Kidney glomerular epithelial cell (primary cell): ENCODE measurements around the gene ITIH2.
"Not testable (repeated sequence)": the region's sequence is repeated elsewhere in the genome, so short reads cannot be mapped to it uniquely, and the experiment has no call there.

Source experiments
- DNase-seq: peaks from one replicate; lab custom pipeline; 2025; lab: John Stamatoyannopoulos, UW

ITIH2 gene

GRCh38 chr10:7697426-7697825 is 5.7 kb upstream of the ITIH2 start:
- no peak for DNase-seq

GRCh38 chr10:7700577-7701125 is 2.5 kb upstream of the ITIH2 start:
- DNase-seq: peak; percentile 79

GRCh38 chr10:7701158-7701742 is 1.9 kb upstream of the ITIH2 start:
- DNase-seq: no peak

- DNase-seq: no peak
Observed at GRCh38 chr10:7702288-7702812, 766 bp upstream of the ITIH2 start.

GRCh38 chr10:7704071-7705016 is 1.2 kb downstream of the ITIH2 start:
- DNase-seq: no peak

GRCh38 chr10:7705341-7705740 is 2.2 kb downstream of the ITIH2 start:
- DNase-seq: no peak

- DNase-seq: no peak
Observed at GRCh38 chr10:7706534-7707073, 3.5 kb downstream of the ITIH2 start.

GRCh38 chr10:7707102-7707501 is 4.0 kb downstream of the ITIH2 start:
- peak; percentile 57 for DNase-seq

- no peak for DNase-seq
Observed at GRCh38 chr10:7707858-7708622, 4.9 kb downstream of the ITIH2 start.

- DNase-seq: no peak
Observed at GRCh38 chr10:7708832-7709231, 5.7 kb downstream of the ITIH2 start.

- no peak for DNase-seq
Observed at GRCh38 chr10:7710446-7710845, 7.3 kb downstream of the ITIH2 start.

GRCh38 chr10:7711075-7711474 is 8.0 kb downstream of the ITIH2 start:
- not testable (repeated sequence) for DNase-seq

- no peak for DNase-seq
Observed at GRCh38 chr10:7715515-7715914, 12.4 kb downstream of the ITIH2 start.

- DNase-seq: no peak
Observed at GRCh38 chr10:7717767-7718166, 14.7 kb downstream of the ITIH2 start.

GRCh38 chr10:7718685-7719084 is 15.6 kb downstream of the ITIH2 start:
- DNase-seq: no peak

GRCh38 chr10:7720478-7720877 is 17.4 kb downstream of the ITIH2 start:
- DNase-seq: no peak

GRCh38 chr10:7722927-7723529 is 19.9 kb downstream of the ITIH2 start:
- DNase-seq: no peak

- DNase-seq: no peak
Observed at GRCh38 chr10:7734821-7735220, 31.7 kb downstream of the ITIH2 start.

GRCh38 chr10:7738536-7739407 is 35.7 kb downstream of the ITIH2 start:
- DNase-seq: no peak

GRCh38 chr10:7744307-7744706 is 41.2 kb downstream of the ITIH2 start:
- no peak for DNase-seq
